ENCODE results near the gene PLXDC1. TPM values are rescaled to one million over a fixed set of nuclear protein-coding genes. Genes with fewer than 3 reads are reported as not detected.

The PLXDC1 gene
- total and polyA plus RNA-seq, 2 of the 8 experiments (the other 6 are each of a cell fraction or from before 2014, with no cell fraction given): 4.1 to 14.6 TPM

- Histone ChIP-seq H3K56ac (replicated peaks; ENCODE audit: insufficient read length, low read depth, low read length) (no peak overlapping the region), H3K36me3 (ENCODE audit: control insufficient read depth in 2 of 4, insufficient read depth in 4 of 4, low read length in 3 of 4) (no peaks in the 10 kb centered on the region), H3K27me3 (replicated peaks in 1 of 4; ENCODE audit: control insufficient read depth in 3 of 4, extremely low read depth in 1 of 4, insufficient read depth in 3 of 4, low read length in 3 of 4) (no peaks in the 10 kb centered on the region), H3K23me2 (ENCODE audit: low read depth, low read length) (0 out of 2 replicates have a peak, but pooled peaks cover 3% of the 10 kb centered on the region), H3K14ac (ENCODE audit: insufficient read length) (no peak overlapping the region), H3K4ac (replicated peaks; ENCODE audit: insufficient read length, low read depth, low read length) (no peak overlapping the region), H4K5ac (ENCODE audit: insufficient read length, low read depth, low read length) (no peak overlapping the region), H4K8ac (ENCODE audit: extremely low read depth, insufficient read depth, low read length) (no peak overlapping the region), H3K79me1 (ENCODE audit: low read depth, low read length) (no peaks in the 10 kb centered on the region), H2BK12ac (ENCODE audit: low read depth, low read length) (no peak overlapping the region), H2AK5ac (ENCODE audit: low read depth, low read length) (no peak overlapping the region), H2BK120ac (replicated peaks; ENCODE audit: low read depth, low read length) (no peak overlapping the region), H3K4me1 (replicated peaks in 1 of 4; ENCODE audit: control insufficient read depth in 3 of 4, insufficient read depth in 4 of 4, low read length in 3 of 4) (peaks cover 0 to 2% (median 0%) of the 10 kb centered on the region in 4 experiments; a peak in 3 of 7 replicates), H3K4me3 (ENCODE audit: extremely low read depth in 1 of 4, insufficient read depth in 2 of 4, low read depth in 3 of 4, low read length in 4 of 4) (no peak overlapping the region), H4K91ac (replicated peaks; ENCODE audit: insufficient read length, low read length) (no peak overlapping the region), H3K9ac (replicated peaks in 1 of 4; ENCODE audit: extremely low read depth in 1 of 4, low read depth in 3 of 4, low read length in 3 of 4) (no peak overlapping the region), H3K79me2 (ENCODE audit: control insufficient read depth in 1 of 2, insufficient read depth in 2 of 2, low read length in 2 of 2) (no peaks in the 10 kb centered on the region), H3K18ac (ENCODE audit: extremely low read depth, low read length) (no peak overlapping the region), H3K23ac (ENCODE audit: insufficient read length) (no peak overlapping the region), H4K20me1 (replicated peaks in 1 of 2; ENCODE audit: control insufficient read depth in 1 of 2, insufficient read depth in 2 of 2, low read length in 2 of 2) (no peaks in the 10 kb centered on the region), H3K27ac (ENCODE audit: low read depth, low read length) (no peak overlapping the region), H2AFZ (ENCODE audit: low read length) (no peak overlapping the region), H3K4me2 (ENCODE audit: insufficient read depth in 1 of 2, low read depth in 2 of 2, low read length in 2 of 2) (no peak overlapping the region), H3K9me3 (ENCODE audit: insufficient read depth in 2 of 2, low read depth in 1 of 2, low read length in 1 of 2) (no peaks in the 10 kb centered on the region; a peak in 1 of 4 replicates), H2BK5ac (ENCODE audit: low read depth, low read length) (no peak overlapping the region), H2BK15ac (ENCODE audit: low read length) (0 out of 2 replicates have a peak overlapping the region, but pooled peaks have one; percentile 72), H2BK20ac (ENCODE audit: low read length) (0 out of 2 replicates have a peak overlapping the region, but pooled peaks have one; percentile 32)
- POLR2A ChIA-PET (ENCODE audit: partially characterized antibody): no interaction called here
- 83% methylated on average over 9 of the region's 9 CpGs; no CpG with 5 or more reads in 1 of the 2 experiments for WGBS, 2 experiments (ENCODE audit: extremely low coverage in 1 of 2, insufficient coverage in 1 of 2, insufficient read length in 1 of 2, insufficient replicate concordance in 2 of 2, low coverage in 1 of 2, low lambda C conversion rate in 2 of 2, missing lambda C conversion rate in 1 of 2)
- CTCF ChIA-PET (ENCODE audit: partially characterized antibody): interaction anchor here (0.6 to 2.6 kb wide), 8 partner anchors 13 to 136 kb away, joined by 3 to 16 read pairs (median 4); no protein-coding TSS in a partner anchor
- FAIRE-seq (no peak), DNase-seq (ENCODE audit: low read depth in 1 of 2, low spot score in 2 of 2) (no peak)
- no peak for TF ChIP-seq BRCA1 (IDR thresholded peaks at IDR 0.05; ENCODE audit: low read depth, low read length)
- TF ChIP-seq BACH1 (IDR thresholded peaks at IDR 0.05; ENCODE audit: low read length): no peak
- TF ChIP-seq GABPA (IDR thresholded peaks at IDR 0.05; ENCODE audit: borderline replicate concordance, insufficient read depth, low read length): no peak
- no peak for TF ChIP-seq POLR2AphosphoS5 (IDR thresholded peaks at IDR 0.05; ENCODE audit: low read depth, low read length)
- no peak for TF ChIP-seq ATF2 (IDR thresholded peaks at IDR 0.05; ENCODE audit: low read length)
- no peak for TF ChIP-seq KDM5A (IDR thresholded peaks at IDR 0.05; ENCODE audit: low read length)
- no peak for TF ChIP-seq CTBP2 (IDR thresholded peaks at IDR 0.05; ENCODE audit: borderline replicate concordance, insufficient read depth, insufficient read length, low read length)
- TF ChIP-seq YY1 (IDR thresholded peaks at IDR 0.05; ENCODE audit: low read depth, low read length): no peak
- TF ChIP-seq SP1 (IDR thresholded peaks at IDR 0.05; ENCODE audit: low read depth, low read length): no peak
- TF ChIP-seq CBX5 (IDR thresholded peaks at IDR 0.05; ENCODE audit: low read depth, low read length): no peak
These were observed 135.0 kb downstream of the PLXDC1 start for GRCh38 chr17:39016193-39017153.

Data from H1 (cell line).